Measurements from ENCODE around the gene SRPX. TPM values are rescaled to one million over a fixed set of nuclear protein-coding genes. Genes with fewer than 3 reads are reported as not detected.

Gene SRPX
- polyA plus RNA-seq, 3 donors from 2014 or later, result not detected

DNA sequence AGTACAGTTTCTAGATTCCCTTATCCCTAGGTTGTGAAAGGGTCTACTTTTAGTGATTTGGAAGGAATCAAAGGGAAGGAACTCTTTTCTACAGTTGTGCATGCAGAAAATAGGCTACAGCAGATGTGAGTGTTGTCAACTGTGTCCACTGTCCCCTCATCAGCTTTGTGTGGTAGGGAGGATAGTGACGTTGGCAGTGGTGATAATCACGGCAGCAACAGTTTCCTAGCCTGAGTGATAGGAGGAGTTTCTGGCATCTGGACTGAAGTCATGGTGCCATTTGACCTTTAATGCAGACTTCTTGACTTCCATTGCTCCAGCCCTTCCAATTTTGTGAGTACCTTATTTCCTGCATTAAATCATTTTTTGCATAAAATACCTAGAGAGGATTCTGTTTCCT is 39.3 kb downstream of the SRPX start:
- Mint-ChIP-seq H3K4me3 (no peak overlapping the region), H3K36me3 (no peaks in the 10 kb centered on the region), H3K4me1 (no peaks in the 10 kb centered on the region), H3K27ac (no peak overlapping the region), H3K27me3 (ENCODE audit: low read depth in 3 of 3) (peaks cover 0 to 16% (median 2%) of the 10 kb centered on the region in 3 donors), H3K9me3 (no peaks in the 10 kb centered on the region)
- no peak for DNase-seq

DNA sequence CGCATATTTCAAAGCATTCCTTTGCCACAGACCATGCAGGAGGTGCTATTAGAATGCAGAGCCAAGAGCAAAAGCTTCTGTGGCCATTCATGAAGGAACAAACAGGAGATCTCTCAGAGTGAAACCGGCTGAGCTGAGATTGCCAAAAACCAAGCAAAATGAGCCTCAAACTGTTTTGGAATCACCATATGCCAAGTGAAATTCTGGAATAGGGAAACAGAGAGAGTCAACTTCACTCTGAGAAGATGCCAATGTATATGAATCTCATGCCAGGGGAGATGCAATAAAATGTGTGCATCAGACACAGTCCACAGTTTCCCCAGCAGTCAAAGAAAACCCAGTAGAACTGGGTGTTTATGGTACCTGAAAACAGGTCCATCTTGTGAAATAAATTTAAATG is 42.3 kb downstream of the SRPX start:
- Mint-ChIP-seq H3K9me3 (no peaks in the 10 kb centered on the region), H3K4me1 (no peaks in the 10 kb centered on the region), H3K27ac (no peak overlapping the region), H3K4me3 (no peak overlapping the region), H3K27me3 (ENCODE audit: low read depth in 3 of 3) (peaks cover 0 to 21% (median 0%) of the 10 kb centered on the region in 3 donors), H3K36me3 (no peaks in the 10 kb centered on the region)
- DNase-seq, result no peak

DNA sequence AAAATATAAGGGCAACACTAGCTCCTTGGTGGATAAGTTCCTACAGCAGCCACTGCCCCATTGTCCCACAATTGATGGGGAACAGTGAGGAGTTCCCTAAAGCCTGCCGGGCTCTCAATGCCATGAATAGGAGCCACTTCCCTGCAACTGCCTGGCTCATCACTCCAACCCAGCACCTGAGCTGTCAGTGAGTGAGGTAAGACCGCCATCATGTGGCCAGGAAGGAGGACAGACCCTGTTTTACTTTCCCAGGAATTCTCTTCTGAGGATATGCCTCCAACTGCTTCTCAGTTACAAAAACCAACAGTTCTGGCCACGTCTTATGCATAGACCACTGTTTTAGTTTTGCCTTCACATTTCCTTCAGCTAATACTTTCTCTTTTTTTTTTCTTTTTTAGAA is 45.5 kb downstream of the SRPX start:
- peaks cover 0 to 17% (median 2%) of the 10 kb centered on the region in 3 donors for H3K27me3 Mint-ChIP-seq (ENCODE audit: low read depth in 3 of 3)
- H3K9me3 Mint-ChIP-seq, result no peaks in the 10 kb centered on the region
- H3K27ac Mint-ChIP-seq, result no peak overlapping the region
- no peak overlapping the region for H3K4me3 Mint-ChIP-seq
- DNase-seq, result peak in 1 of 3 donors; percentile 1
- no peaks in the 10 kb centered on the region for H3K4me1 Mint-ChIP-seq
- no peaks in the 10 kb centered on the region for H3K36me3 Mint-ChIP-seq

DNA sequence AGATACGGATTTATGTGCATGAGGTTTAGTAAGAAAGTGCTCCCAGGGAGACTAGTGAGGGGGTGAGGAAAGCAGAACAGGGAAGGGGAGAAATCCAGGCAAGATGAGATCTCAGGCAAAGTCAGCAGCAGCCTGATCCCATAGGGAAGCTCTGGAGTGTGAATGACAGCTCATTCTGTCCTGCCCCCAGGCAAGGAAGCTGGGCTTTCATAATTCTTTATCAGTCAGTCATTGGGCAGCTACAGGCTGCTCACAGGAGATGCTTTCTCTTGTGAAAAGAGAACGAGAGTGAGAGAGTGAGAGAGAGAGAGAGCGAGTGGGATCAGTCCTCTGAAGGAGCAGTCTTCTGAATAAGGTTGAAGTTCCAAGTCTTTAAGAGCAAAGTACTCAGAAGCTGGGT is 48.1 kb downstream of the SRPX start:
- H3K4me3 Mint-ChIP-seq, result no peak overlapping the region
- H3K27me3 Mint-ChIP-seq (ENCODE audit: low read depth in 3 of 3), result peaks cover 0 to 6% (median 4%) of the 10 kb centered on the region in 3 donors
- no peak overlapping the region for H3K27ac Mint-ChIP-seq
- no peaks in the 10 kb centered on the region for H3K9me3 Mint-ChIP-seq
- H3K36me3 Mint-ChIP-seq, result no peaks in the 10 kb centered on the region
- DNase-seq, result no peak
- no peaks in the 10 kb centered on the region for H3K4me1 Mint-ChIP-seq

- H3K4me3 Mint-ChIP-seq, result no peak overlapping the region
- H3K36me3 Mint-ChIP-seq, result no peaks in the 10 kb centered on the region
- no peaks in the 10 kb centered on the region for H3K4me1 Mint-ChIP-seq
- peaks cover 0 to 6% (median 4%) of the 10 kb centered on the region in 3 donors for H3K27me3 Mint-ChIP-seq (ENCODE audit: low read depth in 3 of 3)
- DNase-seq, result no peak
- no peak overlapping the region for H3K27ac Mint-ChIP-seq
- H3K9me3 Mint-ChIP-seq, result no peaks in the 10 kb centered on the region
These were observed 50.1 kb downstream of the SRPX start for GRCh38 chrX:38170556-38170955.

DNA sequence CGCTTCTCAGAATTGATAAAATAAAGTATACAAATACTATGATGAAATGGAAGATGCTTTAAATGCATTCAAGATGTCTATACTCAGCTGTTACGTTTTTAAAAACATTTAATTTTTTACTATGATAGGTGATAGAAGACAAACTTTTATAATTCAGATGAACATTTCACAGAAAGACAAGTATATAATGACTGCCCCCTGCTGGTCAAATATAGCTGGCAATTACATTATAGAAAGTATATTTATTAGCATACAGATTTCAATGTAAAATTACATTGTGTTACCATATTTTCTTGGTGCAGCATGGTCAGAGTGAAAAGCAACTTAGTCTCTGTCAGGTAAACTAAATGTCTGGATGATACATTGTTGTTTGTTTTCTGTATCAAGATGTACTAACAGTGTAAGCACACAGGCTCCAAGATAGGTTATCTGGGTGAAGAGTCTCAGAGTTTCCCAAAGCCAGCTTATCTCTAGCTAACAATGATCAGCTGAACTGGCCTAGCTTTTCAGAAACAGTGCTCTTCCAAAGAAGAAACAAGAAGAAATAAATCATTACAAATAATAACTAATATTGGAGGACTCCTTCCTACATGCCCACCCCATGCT is 54.1 kb downstream of the SRPX start:
- Mint-ChIP-seq H3K9me3 (no peaks in the 10 kb centered on the region), H3K27ac (no peak overlapping the region), H3K27me3 (ENCODE audit: low read depth in 3 of 3) (peaks cover 0 to 7% (median 2%) of the 10 kb centered on the region in 3 donors), H3K4me1 (no peaks in the 10 kb centered on the region), H3K36me3 (no peaks in the 10 kb centered on the region), H3K4me3 (no peak overlapping the region)
- peak in 2 of 3 donors; percentile 9 to 10 for DNase-seq

DNA sequence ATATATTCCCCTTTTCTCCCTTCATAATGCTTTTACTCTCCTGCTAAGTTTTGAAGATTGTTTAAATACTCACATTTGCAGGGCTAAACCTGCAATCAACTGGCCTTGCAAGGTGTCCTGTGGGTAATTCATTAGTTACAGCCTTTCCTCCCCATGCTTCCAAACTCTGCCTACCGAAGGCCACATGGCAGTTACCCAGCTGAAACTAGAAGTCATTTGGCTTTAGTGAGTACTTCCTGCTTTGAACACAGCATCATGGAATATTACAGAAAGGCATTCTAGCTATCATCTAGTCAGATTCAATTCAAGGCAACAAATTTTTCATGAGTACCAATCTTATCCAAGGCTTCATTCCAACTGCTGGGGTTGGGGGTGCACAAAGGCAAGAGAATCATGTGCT is 55.6 kb downstream of the SRPX start:
- no peaks in the 10 kb centered on the region for H3K36me3 Mint-ChIP-seq
- no peak for DNase-seq
- H3K27ac Mint-ChIP-seq, result no peak overlapping the region
- H3K4me3 Mint-ChIP-seq, result no peak overlapping the region
- H3K9me3 Mint-ChIP-seq, result no peaks in the 10 kb centered on the region
- H3K27me3 Mint-ChIP-seq (ENCODE audit: low read depth in 3 of 3), result peaks cover 0 to 7% (median 2%) of the 10 kb centered on the region in 3 donors
- no peaks in the 10 kb centered on the region for H3K4me1 Mint-ChIP-seq

GRCh38 chrX:38163193-38163592 is 57.5 kb downstream of the SRPX start:
- H3K9me3 Mint-ChIP-seq, result no peaks in the 10 kb centered on the region
- H3K36me3 Mint-ChIP-seq, result no peaks in the 10 kb centered on the region
- peaks cover 0 to 7% (median 0%) of the 10 kb centered on the region in 3 donors for H3K27me3 Mint-ChIP-seq (ENCODE audit: low read depth in 3 of 3)
- H3K27ac Mint-ChIP-seq, result no peak overlapping the region
- DNase-seq, result no peak
- no peaks in the 10 kb centered on the region for H3K4me1 Mint-ChIP-seq
- H3K4me3 Mint-ChIP-seq, result no peak overlapping the region

DNA sequence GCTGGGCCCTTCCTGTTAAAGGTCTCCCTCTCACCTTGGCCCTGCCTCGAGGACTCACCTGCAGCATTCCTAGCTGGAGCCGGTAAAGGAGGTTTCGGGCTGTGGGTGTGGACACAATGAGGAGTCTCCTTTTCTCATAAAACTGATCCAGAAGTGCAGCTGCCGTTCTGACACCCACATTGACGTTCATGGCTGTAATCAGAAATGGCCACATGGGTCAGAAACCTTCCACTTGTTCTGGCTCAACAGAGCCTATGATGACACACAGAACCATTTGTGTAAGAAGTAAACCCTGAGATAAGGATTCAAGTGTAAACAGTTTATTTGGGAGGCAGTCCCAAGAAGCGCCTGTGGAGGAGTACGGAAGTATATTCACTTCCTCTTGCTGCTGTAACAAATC is 63.8 kb downstream of the SRPX start:
- Mint-ChIP-seq H3K9me3 (peaks cover 0 to 2% (median 0%) of the 10 kb centered on the region in 6 donors), H3K4me1 (no peaks in the 10 kb centered on the region), H3K27ac (no peak overlapping the region), H3K4me3 (no peak overlapping the region), H3K27me3 (ENCODE audit: low read depth in 3 of 3) (peaks cover 0 to 10% (median 4%) of the 10 kb centered on the region in 3 donors), H3K36me3 (no peaks in the 10 kb centered on the region)
- DNase-seq, result no peak

DNA sequence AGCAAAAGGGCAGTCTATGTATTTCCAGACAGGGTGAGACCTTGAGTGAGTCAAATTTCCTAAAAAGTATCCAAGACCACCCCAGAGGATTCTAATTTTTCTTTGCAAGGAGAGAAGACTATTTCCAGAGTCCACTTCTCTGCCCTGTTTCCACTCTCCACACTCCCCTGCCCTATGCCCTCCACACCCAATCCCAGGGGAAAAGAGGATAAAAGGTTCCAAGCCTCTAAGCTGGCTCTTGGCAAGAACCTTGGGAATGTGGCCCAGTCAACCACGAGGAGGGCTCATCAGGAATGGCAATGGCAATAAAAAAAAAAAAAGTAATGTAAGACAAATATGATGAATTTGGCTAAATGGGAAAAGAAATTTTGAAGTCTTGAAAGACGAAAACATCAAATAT is 65.9 kb downstream of the SRPX start:
- Mint-ChIP-seq H3K27me3 (ENCODE audit: low read depth in 3 of 3) (peaks cover 0 to 16% (median 4%) of the 10 kb centered on the region in 3 donors), H3K36me3 (no peaks in the 10 kb centered on the region), H3K27ac (no peak overlapping the region), H3K4me3 (no peak overlapping the region), H3K4me1 (no peaks in the 10 kb centered on the region), H3K9me3 (peaks cover 0 to 2% (median 0%) of the 10 kb centered on the region in 6 donors)
- no peak for DNase-seq

- H3K9me3 Mint-ChIP-seq, result peaks cover 0 to 2% (median 0%) of the 10 kb centered on the region in 6 donors
- no peaks in the 10 kb centered on the region for H3K4me1 Mint-ChIP-seq
- H3K27me3 Mint-ChIP-seq (ENCODE audit: low read depth in 3 of 3), result peaks cover 0 to 16% (median 4%) of the 10 kb centered on the region in 3 donors
- H3K36me3 Mint-ChIP-seq, result no peaks in the 10 kb centered on the region
- DNase-seq, result no peak
- H3K27ac Mint-ChIP-seq, result no peak overlapping the region
- H3K4me3 Mint-ChIP-seq, result no peak overlapping the region
These were observed 66.3 kb downstream of the SRPX start for GRCh38 chrX:38154340-38154739.

- Mint-ChIP-seq H3K9me3 (peaks cover 0 to 2% (median 0%) of the 10 kb centered on the region in 6 donors), H3K27ac (no peak overlapping the region), H3K36me3 (no peaks in the 10 kb centered on the region), H3K4me1 (no peaks in the 10 kb centered on the region), H3K4me3 (no peak overlapping the region), H3K27me3 (ENCODE audit: low read depth in 3 of 3) (peaks cover 0 to 9% (median 2%) of the 10 kb centered on the region in 3 donors)
- no peak for DNase-seq
These were observed 69.2 kb downstream of the SRPX start for GRCh38 chrX:38151441-38151840.

GRCh38 chrX:38150993-38151392 is 69.7 kb downstream of the SRPX start:
- no peak overlapping the region for H3K27ac Mint-ChIP-seq

GRCh38 chrX:38149016-38149415 is 71.7 kb downstream of the SRPX start:
- DNase-seq, result no peak
- H3K4me3 Mint-ChIP-seq, result no peak overlapping the region
- H3K36me3 Mint-ChIP-seq, result no peaks in the 10 kb centered on the region
- no peaks in the 10 kb centered on the region for H3K4me1 Mint-ChIP-seq
- peaks cover 0 to 7% (median 0%) of the 10 kb centered on the region in 3 donors for H3K27me3 Mint-ChIP-seq (ENCODE audit: low read depth in 3 of 3)
- peaks cover 0 to 2% (median 0%) of the 10 kb centered on the region in 6 donors for H3K9me3 Mint-ChIP-seq
- no peak overlapping the region for H3K27ac Mint-ChIP-seq

More at GRCh38 chrX:38150993-38151392, 69.7 kb downstream of the SRPX start:
- DNase-seq, result no peak
- Mint-ChIP-seq H3K4me1 (no peaks in the 10 kb centered on the region), H3K4me3 (no peak overlapping the region), H3K36me3 (no peaks in the 10 kb centered on the region), H3K9me3 (peaks cover 0 to 2% (median 0%) of the 10 kb centered on the region in 6 donors), H3K27me3 (ENCODE audit: low read depth in 3 of 3) (peaks cover 0 to 9% (median 2%) of the 10 kb centered on the region in 3 donors)

DNA sequence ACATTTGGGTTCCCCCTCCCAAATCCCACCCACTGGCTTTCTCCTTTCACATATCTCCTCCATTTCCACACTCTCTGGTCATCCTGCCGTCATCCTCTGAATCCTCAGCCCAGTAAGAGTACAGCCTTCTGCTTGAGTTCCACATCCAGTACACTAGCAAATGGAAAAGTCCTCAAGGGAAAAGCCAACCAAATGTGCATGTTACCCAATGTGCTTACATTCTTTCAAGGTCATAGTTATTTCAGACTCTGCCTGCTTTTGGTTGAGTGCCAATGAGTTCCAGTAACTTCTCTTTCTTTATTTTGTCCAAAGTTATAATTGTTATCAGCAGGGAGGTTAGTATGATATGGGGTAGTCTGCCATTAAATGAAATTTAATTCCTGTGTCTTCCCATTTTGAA is 78.1 kb downstream of the SRPX start:
- DNase-seq, result no peak
- H3K27ac Mint-ChIP-seq, result no peak overlapping the region
- H3K4me3 Mint-ChIP-seq, result no peak overlapping the region
- H3K36me3 Mint-ChIP-seq, result no peaks in the 10 kb centered on the region
- H3K27me3 Mint-ChIP-seq (ENCODE audit: low read depth in 3 of 3), result peaks cover 0 to 9% (median 2%) of the 10 kb centered on the region in 3 donors
- no peaks in the 10 kb centered on the region for H3K4me1 Mint-ChIP-seq
- peaks cover 0 to 2% (median 0%) of the 10 kb centered on the region in 6 donors for H3K9me3 Mint-ChIP-seq

Data from immature natural killer cell (primary cell).